RPMI7951 (cell line): ENCODE results near the gene CLECL1. TPM values are rescaled to one million over a fixed set of nuclear protein-coding genes. Genes with fewer than 3 reads are reported as not detected.
A peak's percentile ranks its signal among the peaks of the same experiment; 100 is the strongest.
"Not testable (repeated sequence)": the region's sequence is repeated elsewhere in the genome, so short reads cannot be mapped to it uniquely, and the experiment has no call there.

Experiments used
- DNase-seq: peaks from one replicate; pipeline ENCODE4 v3.0.0-alpha.2; 2012; ENCODE audit warnings: low read depth
- total RNA-seq: library from RNA; depleted of rRNA; stranded (reverse); fragments of >200 nt; shearing (Covaris generic); gene quantifications from 2 replicates; pipeline ENCODE4 v1.2.3, GENCODE V29; 2014

Gene CLECL1
- total RNA-seq, 1 experiment from 2014 or later, result not detected

DNA sequence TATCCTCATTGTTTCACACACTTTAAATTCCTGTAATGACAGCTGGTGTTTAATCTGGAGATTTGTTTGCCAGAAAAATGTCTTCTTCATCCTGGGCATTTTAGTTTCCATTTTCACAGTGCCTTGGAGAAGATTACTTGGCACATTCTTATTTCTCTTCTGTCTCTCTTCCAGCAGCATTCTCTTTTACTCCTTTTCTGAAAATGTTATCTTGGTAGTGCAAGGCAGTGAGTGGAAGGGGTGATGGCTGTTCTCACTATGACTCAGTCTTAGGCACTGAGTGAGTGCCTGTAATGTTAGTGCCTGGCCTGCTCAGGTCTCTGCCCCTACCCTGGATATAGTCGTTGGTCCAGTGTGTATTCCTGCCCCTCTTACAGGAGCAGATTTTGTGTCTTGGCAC, 13.1 kb downstream of the CLECL1 start:
- DNase-seq, result no peak

DNA sequence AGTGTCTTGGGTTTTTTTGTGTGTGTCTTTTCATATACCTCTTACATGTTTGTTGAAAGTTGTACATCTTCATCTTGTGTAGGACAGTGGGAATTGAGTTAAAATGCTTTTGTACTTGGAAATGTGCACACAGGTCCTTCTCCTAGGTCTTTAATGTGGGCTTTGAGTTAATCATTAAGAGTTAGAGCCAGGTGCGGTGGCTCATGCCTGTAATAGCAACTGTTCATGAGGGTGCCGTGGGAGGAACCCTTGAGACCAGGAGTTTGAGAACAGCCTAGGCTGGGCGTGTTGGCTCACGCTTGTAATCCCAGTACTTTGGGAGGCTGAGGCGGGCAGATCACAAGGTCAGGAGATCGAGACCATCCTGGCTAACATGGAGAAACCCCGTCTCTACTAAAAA, 13.9 kb downstream of the CLECL1 start:
- DNase-seq, result no peak

DNA sequence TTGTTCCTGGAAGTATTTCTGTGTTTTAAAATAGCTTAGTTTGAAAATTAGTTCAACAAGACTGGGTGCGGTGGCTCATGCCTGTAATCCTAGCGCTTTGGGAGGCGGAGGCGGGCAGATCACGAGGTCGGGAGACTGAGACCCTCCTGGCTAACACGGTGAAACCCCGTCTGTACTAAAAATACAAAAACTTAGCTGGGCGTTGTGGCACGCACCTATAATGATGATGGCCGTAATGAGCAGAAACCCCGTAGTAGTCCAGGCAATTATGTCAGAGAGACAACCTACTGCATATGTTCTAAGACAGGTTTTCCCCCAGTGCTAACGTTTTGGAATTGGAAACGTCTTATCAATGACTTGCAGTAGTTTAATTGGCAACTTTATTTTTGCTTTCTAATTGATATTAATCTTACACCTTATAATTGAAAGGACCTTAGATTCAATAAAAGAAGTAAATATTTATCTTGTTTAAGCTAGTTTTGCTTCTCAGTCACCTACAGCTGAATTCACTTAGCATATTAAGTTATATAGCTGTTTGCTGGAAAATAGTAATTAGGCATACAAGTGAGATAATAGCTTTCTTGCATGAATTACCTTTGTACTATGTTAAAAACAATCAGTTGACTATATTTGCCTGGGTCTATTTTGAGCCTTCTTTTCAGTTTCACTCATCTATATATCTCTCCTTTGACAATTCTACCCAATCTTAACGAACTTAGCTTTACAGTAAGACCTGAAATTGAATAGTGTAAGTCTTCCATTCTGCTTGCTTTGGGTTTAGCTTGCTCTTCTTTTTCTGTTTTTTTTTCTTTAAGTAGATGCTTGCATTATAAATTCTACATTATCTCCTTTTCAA, 15.6 kb downstream of the CLECL1 start:
- no peak for DNase-seq

DNA sequence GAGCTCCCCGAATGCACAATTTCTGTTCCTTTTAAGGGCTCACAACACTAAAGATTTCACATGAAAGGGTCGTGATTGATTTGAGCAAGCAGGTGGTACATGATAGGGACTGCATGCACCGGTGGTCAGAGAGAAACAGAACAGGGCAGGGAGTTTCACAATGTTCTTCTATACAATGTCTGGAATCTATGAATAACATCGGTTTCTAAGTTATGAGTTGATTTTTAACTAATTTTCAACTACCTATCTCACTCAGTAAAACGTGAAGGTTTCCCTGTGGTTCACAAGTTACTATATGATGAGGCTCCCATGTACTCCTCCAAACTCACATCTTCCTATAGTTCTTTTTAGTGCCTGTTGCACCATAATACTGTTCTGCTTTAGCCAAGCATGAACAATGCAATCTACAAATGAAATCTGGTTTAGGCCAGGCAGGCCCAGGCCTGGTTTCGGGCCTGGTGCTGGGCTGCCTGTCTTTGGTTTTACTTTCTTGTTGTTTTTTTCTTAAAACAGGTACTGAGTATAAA, 19.8 kb downstream of the CLECL1 start:
- DNase-seq, result not testable (repeated sequence)

DNA sequence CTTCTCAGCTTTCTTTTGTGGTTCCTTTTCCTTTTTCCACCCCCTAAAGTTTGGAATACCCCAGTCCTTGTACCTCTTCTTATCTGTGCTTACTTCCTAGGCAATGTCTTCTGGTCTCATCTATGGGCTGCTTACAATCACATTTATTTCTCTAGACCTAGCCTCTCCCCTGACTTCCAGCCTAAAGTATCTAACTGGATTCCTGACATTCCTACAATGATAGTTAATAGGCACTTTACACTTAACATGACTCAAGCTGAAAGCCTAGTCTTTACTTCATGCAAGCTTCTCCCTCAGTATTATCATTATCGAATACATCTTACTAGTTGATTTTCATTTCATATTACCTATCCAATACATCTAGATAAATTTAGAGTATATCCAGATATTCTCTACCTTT, 21.2 kb downstream of the CLECL1 start:
- no peak for DNase-seq

DNA sequence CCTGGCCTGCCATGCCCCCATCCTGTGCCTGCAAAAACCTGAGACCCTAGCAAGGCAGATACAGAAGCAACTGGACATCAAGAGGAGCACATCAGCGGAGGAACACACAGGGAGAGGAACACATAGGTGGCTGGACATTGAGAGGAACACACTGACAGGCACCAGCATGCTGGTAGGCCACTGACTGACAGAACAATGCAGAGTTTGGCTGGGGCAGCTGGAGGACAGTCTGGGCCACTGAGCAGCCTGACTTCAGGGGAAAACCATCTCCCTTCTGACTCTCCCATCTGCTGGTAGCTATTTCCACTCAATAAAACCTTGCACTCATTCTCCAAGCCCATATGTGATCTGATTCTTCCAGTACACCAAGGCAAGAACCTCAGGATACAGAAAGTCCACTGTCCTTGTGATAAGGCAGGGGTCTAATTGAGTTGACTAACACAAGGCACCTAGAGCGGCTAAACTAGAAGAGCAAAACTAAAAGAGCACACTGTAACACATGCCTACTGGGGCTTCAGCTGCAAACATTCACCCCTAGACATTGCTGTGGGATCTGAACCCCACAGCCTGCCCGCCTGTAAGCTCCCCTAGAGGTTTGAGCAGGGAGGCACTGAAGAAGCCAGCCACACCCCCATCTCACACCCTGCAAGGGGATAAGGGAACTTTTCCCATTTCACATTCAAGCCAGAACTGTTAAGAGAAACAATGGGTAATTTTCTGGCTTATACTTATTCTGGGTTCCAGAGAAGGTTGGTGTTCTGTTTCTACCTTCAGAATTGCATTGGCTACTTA, 22.1 kb downstream of the CLECL1 start:
- no peak for DNase-seq

DNA sequence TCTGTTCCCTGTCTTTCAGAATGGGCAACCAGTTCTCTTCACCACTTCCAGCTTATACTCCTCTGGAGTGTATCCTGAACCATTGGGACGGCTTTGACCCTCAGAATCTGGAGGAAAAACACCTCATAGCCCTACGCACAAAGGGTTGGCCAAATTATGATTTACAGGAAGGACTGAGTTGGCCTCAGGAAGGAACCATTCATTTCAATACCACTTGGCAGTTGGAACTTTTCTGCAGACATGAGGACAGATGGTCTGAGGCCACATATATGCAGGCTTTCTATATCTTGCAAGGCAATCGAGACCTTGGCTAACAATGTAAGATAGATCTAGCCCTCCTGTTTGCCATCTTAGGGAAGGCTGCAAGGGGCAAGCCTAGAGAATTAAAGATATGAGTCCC, 24.0 kb downstream of the CLECL1 start:
- DNase-seq, result no peak

DNA sequence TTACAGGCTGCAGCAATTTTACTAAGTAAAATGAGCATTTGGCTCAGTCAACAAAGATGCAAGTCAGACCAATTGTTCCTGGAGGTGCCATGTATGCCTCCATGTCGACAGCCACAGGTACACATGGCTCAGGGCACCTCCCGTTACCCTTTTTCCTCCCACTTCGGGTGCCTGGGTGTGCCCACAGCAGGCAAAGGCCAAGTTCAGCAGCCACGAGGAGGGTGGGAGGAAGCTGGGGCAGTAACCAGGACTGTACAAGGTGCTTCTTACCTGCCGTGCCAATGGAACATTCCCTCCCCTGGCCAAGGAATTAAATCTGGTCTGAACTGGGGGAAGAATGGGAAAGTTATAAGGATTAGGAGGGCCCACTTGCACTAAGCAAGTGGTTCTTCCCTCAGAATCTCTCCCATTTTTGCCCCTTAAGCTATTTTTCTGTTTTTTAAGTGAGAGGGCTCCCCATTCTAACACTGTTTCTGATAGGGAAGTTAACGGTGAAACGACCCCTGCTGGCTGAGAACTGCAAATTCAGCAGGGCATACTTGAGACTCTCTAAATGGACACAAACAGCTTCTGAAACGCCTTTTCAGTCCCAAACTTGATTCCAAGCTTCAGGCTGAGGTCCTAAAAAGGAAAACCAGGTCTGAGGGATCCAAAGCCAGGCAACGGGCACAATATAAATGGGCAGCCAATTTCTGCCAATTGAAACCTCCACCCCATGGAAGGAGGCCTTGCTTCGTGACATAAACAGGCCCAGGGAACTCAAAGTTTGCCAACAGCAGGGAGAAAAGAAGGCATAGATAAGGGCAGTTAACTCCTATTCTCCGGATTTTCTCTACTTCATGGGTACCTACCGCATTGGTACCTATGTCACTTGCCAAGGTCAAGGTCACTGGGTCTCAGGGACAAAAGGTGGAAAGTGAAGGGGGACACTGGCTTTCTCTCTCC, 24.8 kb downstream of the CLECL1 start:
- peak; percentile 51 for DNase-seq

DNA sequence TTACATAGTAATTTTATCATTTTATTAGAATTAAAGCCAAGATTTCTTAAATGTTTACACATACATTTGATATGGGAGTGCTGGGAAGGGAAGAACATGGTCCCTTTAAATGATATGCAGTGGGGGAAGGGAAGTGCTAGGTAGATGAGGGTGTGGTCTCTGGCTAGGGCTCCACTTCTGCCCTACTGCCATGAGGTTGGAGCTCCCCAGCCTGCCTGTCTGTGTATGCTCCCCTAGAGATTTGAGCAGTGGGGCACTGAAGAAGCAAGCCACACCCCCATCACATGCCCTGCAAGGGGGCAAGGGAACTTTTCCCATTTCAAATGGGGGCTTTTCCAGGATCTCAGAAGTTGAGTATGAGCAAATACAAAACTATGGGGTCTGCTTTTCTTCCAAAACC, 25.5 kb downstream of the CLECL1 start:
- DNase-seq, result no peak

DNA sequence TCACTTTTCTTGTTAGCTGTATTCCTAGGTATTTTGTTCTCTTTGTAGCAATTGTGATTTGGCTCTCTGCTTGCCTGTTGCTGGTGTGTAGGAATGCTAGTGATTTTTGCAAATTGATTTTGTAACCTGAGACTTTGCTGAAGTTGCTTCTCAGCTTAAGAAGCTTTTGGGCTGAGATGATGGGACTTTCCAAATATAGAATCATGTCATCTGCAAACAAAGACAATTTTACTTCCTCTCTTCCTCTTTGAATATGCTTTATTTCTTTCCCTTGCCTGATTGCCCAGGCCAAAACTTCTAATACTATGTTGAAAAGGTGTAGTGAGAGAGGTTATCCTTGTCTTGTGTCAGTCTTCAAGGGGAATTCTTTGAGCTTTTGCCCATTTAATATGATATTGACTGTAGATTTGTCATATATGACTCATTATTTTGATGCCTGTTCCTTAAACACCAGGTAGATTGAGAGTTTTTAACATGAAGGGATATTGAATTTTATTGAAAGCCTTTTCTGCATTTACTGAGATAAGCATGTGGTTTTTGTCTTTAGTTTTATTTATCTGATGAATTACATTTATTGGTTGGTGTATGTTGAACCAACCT, 26.7 kb downstream of the CLECL1 start:
- no peak for DNase-seq

DNA sequence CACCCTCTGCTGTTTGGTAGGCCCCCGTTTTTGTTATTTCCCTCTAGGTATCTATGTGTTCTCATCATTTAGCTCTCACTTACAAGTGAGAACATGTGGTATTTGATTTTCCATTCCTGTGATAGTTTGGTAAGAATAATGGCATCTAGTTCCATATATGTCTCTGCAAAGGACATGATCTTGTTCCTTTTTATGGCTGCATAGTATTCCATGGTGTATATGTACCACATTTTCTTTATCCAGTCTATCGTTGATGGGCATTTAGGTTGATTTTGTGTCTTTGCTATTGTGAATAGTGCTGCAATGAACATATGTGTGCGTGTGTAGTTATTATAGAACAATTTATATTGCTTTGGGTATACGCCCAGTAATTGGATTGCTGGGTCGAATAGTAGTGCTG, 28.3 kb downstream of the CLECL1 start:
- not testable (repeated sequence) for DNase-seq

DNA sequence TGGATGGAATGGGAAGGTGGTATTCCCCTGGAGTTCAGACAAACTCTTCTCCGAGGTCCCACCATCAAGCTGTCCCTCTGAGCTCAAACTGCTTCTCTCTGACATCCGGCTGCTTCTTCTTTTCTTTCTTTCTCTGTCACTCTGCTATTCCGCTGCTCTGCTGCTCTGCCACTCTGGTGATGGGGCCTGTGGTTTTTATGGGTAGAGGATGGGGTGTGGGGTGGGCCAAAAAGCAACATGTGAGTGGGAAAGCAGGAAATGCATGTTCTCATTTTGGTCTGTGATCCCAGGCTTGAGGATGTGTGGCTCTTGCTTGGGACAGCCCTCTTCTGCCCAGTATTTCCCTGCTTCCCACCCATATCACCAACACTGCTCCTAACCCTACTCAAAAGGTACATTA, 30.6 kb downstream of the CLECL1 start:
- no peak for DNase-seq

DNA sequence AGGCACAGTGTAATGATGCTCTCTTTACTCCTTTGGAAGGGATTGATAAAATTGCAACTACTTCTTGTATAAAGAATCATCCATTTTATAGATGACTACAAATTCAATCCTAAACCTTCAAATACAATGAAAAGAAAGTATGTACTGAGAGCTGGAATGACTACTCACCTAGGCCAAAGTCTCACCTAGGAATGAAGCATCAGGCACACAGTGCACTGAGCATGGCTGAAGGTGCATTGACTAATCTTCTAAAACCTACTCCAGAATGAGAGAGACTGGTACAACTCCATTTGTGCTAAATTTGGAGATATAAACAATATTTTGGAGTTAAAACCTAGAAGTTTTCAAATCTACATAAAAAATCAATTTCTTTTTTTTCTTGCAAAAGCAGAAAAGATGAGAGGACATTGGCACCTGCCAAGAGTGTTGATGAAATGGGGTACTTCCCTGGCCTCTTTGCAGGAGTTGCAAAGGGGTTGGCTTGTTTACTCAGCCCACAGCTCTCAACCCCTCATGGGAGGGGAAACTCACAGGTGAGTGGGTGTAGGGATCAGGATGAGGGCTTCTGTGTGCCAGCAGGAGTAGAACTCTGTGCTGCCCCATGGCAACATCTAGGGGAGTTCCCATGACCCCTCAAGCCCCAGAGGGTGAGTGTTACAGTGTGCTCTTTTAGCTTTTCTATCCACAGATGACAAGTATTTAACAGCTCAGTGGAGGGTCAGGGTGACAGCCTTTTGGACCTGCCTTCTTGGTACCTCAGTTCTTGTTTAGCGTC, 31.3 kb downstream of the CLECL1 start:
- DNase-seq, result no peak

DNA sequence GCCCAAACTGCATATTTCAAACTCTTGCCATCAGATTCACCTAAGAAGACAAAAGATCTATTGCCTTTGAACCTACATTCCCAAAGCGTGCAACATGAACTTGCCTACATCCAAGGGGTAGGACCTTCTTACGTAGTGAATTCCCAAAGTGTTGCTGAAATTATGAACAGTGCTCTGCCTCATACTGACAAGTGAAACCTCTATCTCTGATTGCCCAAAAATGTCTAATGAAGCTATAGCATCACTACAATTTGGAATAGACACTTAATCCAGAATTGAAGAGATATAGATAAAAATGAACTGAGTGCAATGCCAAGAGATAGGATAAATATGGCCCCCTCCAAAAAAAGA, 32.3 kb downstream of the CLECL1 start:
- no peak for DNase-seq

DNA sequence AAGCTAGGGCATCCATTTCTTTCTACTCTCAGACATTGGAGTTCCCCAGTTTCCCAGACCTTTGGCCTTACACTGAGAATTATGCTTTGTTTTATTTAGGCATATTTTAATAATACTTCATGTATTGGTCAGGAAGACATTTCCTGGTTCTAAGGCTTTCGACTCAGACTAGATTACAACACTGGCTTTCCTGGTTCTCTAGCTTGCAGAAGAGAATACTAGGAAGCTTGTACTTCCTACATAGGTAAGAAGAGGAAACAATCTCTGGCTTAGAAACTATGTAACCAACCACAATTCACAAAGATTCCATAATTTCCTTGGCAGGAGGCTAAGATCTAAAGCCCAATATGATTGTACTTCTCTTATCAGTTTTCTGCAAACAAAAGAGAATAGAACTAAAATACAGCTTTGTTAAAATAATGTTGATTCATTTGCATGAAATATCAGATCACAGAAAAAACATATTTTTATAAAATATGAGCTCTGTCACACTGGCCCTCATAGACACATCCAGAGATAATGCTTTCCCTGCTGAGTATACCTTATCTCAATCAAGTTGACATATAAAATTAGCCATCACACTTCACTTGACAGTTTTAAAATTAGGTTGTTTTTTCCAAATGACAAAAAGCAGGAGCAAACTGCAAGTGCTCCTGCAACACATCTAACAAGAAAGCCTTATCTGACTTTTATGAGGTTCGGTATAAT, 32.8 kb downstream of the CLECL1 start:
- DNase-seq, result no peak

DNA sequence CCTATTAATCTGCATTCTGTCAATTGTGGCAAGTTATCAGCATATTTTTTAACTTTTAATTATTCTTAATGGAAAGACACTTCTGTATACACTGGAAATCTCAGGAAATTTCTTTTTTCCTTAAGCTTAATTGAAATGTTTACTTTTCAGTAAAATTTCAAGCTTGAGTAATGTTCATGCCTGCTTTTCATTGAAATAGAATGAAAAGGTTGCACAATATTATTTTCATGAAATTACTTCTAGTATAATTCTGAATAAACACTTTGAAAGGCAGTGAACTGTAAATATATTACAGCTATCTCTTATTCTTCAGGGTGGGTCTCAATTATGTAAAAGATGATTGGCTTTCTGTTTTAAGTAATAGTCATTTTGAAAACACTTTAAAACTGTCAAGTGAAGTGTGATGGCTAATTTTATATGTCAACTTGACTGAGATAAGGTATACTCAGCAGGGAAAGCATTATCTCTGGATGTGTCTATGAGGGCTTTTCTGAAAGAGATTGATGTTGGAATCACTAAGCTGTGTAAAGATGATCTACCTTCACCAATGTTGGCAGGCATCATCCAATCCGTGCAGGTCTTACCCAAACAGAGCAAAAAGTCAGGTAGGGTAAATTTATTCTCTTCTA, 33.5 kb downstream of the CLECL1 start:
- no peak for DNase-seq

DNA sequence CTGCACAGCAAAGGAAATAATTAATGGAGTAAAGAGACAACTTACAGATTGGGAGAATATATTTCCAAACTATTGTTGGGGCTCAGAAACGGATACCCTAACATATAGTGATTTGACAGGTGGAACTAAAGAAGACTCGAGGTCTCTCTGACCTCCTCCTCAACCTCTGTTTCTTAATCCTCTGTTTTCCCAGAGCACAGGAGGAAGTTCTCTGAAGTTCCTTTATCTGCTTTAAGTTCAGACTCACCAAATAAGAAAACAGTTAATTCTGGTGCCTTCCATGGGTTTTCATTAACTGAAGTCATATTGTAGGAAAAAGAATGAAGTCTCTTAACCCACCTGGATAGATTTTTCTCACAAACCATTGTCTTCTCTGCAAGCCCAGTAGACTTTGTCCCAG, 34.2 kb downstream of the CLECL1 start:
- no peak for DNase-seq

DNA sequence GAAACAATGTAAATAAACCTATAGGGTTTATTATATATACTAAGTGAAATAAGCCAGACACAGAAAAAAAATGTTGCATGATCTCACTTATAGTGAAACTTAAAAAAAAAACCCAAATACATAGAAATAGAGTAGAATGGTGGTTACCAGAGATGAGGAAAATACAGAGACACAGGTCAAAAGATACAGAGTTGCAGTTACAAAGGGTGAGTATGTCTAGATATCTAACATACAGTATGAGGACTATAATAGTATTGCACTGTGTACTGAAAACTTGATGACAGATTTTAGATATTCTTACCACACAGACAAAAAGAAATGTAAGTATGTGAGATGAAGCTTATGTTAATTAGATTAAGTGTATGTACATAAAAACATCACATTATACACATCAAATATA, 35.3 kb downstream of the CLECL1 start:
- no peak for DNase-seq

DNA sequence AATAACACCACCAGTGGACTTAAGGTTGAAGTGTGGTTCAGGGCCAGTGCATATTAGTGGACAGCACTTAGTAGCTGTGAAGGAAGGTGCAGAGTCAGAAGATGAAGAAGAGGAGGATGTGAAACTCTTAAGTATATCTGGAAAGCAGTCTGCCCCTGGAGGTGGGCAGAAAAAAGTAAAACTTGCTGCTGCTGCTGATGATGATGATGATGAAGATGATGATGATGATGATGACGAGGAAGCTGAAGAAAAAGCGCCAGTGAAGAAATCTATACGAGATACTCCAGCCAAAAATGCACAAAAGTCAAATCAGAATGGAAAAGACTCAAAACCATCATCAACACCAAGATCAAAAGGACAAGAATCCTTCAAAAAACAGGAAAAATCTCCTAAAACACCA, 37.2 kb downstream of the CLECL1 start:
- DNase-seq, result not testable (repeated sequence)

DNA sequence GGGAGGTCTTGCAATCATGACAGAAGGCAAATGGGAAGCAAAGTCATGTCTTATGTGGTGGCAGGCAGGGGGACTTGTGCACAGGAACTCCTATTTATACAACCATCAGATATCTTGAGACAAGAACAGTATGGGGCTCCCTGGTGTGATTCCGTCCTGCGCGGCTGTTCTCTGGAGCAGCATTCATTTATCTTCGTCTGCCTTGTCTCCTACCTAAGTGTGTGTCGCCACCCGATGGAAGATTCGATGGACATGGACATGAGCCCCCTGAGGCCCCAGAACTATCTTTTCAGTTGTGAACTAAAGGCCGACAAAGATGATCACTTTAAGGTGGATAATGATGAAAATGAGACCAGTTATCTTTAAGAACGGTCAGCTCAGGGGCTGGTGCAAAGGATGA, 37.7 kb downstream of the CLECL1 start:
- DNase-seq, result peak; percentile 6
